Measurements from ENCODE around the gene RELL2.

Gene RELL2, protein sequence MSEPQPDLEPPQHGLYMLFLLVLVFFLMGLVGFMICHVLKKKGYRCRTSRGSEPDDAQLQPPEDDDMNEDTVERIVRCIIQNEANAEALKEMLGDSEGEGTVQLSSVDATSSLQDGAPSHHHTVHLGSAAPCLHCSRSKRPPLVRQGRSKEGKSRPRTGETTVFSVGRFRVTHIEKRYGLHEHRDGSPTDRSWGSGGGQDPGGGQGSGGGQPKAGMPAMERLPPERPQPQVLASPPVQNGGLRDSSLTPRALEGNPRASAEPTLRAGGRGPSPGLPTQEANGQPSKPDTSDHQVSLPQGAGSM

DNA sequence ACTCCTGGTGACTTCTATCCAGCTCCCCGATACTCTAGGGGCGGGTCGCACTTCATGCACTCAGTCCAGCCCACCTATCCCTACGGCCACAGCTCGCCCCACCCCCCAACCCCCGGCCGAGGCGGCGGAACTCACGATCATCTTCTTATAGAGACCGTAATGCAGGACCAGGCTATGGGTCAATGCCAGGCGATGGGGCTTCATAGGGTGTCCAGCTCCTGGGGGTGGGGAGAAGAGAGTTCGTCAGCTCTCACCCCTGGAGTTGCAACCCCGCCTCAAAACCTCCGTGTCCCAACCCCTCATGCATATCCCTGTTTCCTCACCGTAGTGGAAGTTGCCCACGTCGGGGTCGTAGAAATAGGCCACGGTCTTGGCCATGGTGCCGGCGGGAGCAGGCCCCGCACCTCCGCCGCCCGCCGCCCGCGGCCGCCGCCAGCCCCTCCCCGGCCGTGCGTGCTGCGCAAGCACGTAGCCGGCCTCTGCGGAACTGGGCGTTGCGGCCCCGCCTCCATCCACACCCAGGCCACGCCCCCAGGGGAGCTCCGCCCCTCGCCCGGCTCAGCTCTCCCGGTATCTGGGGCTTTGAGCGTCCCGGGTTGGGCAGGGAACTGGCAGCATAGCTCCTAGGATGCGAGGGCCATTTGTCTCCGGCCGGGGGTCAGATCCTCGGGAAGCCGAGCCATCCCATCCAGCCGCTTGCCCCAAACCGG is at the start of gene RELL2, which contains the start of gene HDAC3:
Gene RELL2, plus strand, starts transcription at position 585 of the 710 bp plus-strand sequence. CDS start 1,229 bp downstream, outside the sequence.
Gene HDAC3, minus strand, starts transcription at position 437 of the 710 bp plus-strand sequence. Its CDS starts 59 bp downstream, at position 378.
- Histone ChIP-seq H3K4me1 (ENCODE audit: control insufficient read depth in 5 of 5, insufficient read depth in 5 of 5, low read length in 5 of 5) (peaks cover 7 to 33% (median 32%) of the 10 kb centered on the region in 5 donors), H3K27ac (ENCODE audit: low read depth, low read length) (peak within 1 kb of the TSS; percentile 54), H3K9me3 (ENCODE audit: control insufficient read depth in 5 of 5, low read length in 5 of 5) (no peaks in the 10 kb centered on the region), H3K36me3 (ENCODE audit: control insufficient read depth in 5 of 5, insufficient read depth in 5 of 5, low read length in 5 of 5) (peaks cover 0 to 15% (median 8%) of the 10 kb centered on the region in 5 donors), H3K9ac (ENCODE audit: low read length in 5 of 5) (peak within 1 kb of the TSS; percentile 74 to 89 (median 83)), H3K4me3 (ENCODE audit: low read depth in 1 of 5, low read length in 5 of 5) (peak within 1 kb of the TSS; percentile 85 to 99 (median 93)), H3K27me3 (ENCODE audit: control insufficient read depth in 5 of 5, insufficient read depth in 4 of 5, low read length in 5 of 5) (no peaks in the 10 kb centered on the region)

DNA sequence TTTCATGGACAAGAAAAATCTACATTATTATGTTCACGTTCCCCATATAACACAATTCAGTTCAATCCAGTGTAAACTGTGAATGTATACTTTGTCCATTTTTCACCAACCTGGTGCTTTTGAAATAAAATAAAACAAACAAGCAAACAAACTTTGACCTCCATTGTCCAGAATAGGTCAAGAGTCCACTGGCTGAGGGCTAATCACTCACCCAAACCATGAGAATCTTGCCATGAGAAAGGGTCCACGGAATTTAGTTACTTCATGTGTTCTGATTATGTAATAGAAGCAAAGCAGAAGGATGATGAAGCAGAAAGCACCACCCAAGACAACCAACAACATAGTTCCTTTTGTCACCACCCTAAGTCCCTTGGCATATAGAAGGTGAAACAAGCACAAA is 46.7 kb upstream of the RELL2 start:
- H3K9ac ChIP-seq (ENCODE audit: low read length in 5 of 5): no peak overlapping the region
- no peaks in the 10 kb centered on the region for H3K4me1 ChIP-seq (ENCODE audit: control insufficient read depth in 5 of 5, insufficient read depth in 5 of 5, low read length in 5 of 5)
- peaks cover 4 to 16% (median 11%) of the 10 kb centered on the region in 5 donors for H3K36me3 ChIP-seq (ENCODE audit: control insufficient read depth in 5 of 5, insufficient read depth in 5 of 5, low read length in 5 of 5)
- no peak overlapping the region for H3K4me3 ChIP-seq (ENCODE audit: low read depth in 1 of 5, low read length in 5 of 5)
- H3K27me3 ChIP-seq (ENCODE audit: control insufficient read depth in 5 of 5, insufficient read depth in 4 of 5, low read length in 5 of 5): no peaks in the 10 kb centered on the region
- H3K27ac ChIP-seq (ENCODE audit: low read depth, low read length): no peak overlapping the region
- H3K9me3 ChIP-seq (ENCODE audit: control insufficient read depth in 5 of 5, low read length in 5 of 5): no peaks in the 10 kb centered on the region

- no peaks in the 10 kb centered on the region for H3K27me3 ChIP-seq (ENCODE audit: control insufficient read depth in 5 of 5, insufficient read depth in 4 of 5, low read length in 5 of 5)
- no peak overlapping the region for H3K4me3 ChIP-seq (ENCODE audit: low read depth in 1 of 5, low read length in 5 of 5)
- no peaks in the 10 kb centered on the region for H3K4me1 ChIP-seq (ENCODE audit: control insufficient read depth in 5 of 5, insufficient read depth in 5 of 5, low read length in 5 of 5)
- no peak overlapping the region for H3K27ac ChIP-seq (ENCODE audit: low read depth, low read length)
- no peaks in the 10 kb centered on the region for H3K36me3 ChIP-seq (ENCODE audit: control insufficient read depth in 5 of 5, insufficient read depth in 5 of 5, low read length in 5 of 5)
- peaks cover 0 to 7% (median 4%) of the 10 kb centered on the region in 5 donors for H3K9me3 ChIP-seq (ENCODE audit: control insufficient read depth in 5 of 5, low read length in 5 of 5)
- H3K9ac ChIP-seq (ENCODE audit: low read length in 5 of 5): no peak overlapping the region
Observed at GRCh38 chr5:141596867-141597266, 39.9 kb upstream of the RELL2 start.

DNA sequence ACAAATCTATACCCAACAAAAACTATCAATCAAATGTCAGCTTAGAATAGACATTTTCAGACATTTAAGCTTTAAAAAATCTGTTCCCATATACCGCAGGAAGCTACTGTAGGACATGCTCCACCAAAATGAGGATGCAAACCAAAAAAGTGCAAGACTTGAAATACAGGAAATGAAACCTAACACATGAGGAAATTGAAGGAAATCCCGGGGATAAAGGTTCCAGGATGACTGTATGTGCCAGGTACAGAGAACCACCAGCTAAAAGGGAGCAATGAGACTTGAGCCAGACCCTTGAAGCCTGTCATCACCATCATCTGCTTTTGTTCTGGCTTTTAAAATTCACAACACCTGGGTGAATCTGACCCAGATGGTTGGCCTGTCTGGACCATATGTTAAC is 39.4 kb upstream of the RELL2 start:
- Histone ChIP-seq H3K36me3 (ENCODE audit: control insufficient read depth in 5 of 5, insufficient read depth in 5 of 5, low read length in 5 of 5) (no peaks in the 10 kb centered on the region), H3K27me3 (ENCODE audit: control insufficient read depth in 5 of 5, insufficient read depth in 4 of 5, low read length in 5 of 5) (no peaks in the 10 kb centered on the region), H3K9me3 (ENCODE audit: control insufficient read depth in 5 of 5, low read length in 5 of 5) (peaks cover 0 to 7% (median 4%) of the 10 kb centered on the region in 5 donors), H3K27ac (ENCODE audit: low read depth, low read length) (no peak overlapping the region), H3K9ac (ENCODE audit: low read length in 5 of 5) (no peak overlapping the region), H3K4me3 (ENCODE audit: low read depth in 1 of 5, low read length in 5 of 5) (no peak overlapping the region), H3K4me1 (ENCODE audit: control insufficient read depth in 5 of 5, insufficient read depth in 5 of 5, low read length in 5 of 5) (no peaks in the 10 kb centered on the region)

DNA sequence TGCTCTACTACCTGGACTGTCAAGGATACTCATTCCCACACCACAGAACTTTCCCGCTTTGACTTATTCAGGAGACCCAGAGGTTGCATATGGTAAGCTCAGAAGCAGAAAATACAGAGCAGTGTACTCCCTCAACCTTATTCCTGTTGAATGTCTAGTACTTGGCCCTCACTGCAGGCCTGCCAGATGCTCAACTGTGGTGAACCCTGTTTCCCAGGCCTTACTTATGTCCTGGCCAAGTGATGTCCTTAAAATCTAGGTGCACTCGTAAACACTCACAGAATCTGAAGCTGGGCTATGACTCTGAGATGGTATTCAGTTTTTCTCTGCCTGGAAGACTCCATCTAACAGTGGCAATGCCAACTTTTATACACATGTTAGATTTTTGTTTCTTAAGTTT is 39.0 kb upstream of the RELL2 start:
- Histone ChIP-seq H3K27ac (ENCODE audit: low read depth, low read length) (no peak overlapping the region), H3K4me3 (ENCODE audit: low read depth in 1 of 5, low read length in 5 of 5) (no peak overlapping the region), H3K27me3 (ENCODE audit: control insufficient read depth in 5 of 5, insufficient read depth in 4 of 5, low read length in 5 of 5) (no peaks in the 10 kb centered on the region), H3K36me3 (ENCODE audit: control insufficient read depth in 5 of 5, insufficient read depth in 5 of 5, low read length in 5 of 5) (no peaks in the 10 kb centered on the region), H3K9ac (ENCODE audit: low read length in 5 of 5) (no peak overlapping the region), H3K9me3 (ENCODE audit: control insufficient read depth in 5 of 5, low read length in 5 of 5) (peaks cover 0 to 7% (median 4%) of the 10 kb centered on the region in 5 donors), H3K4me1 (ENCODE audit: control insufficient read depth in 5 of 5, insufficient read depth in 5 of 5, low read length in 5 of 5) (no peaks in the 10 kb centered on the region)

DNA sequence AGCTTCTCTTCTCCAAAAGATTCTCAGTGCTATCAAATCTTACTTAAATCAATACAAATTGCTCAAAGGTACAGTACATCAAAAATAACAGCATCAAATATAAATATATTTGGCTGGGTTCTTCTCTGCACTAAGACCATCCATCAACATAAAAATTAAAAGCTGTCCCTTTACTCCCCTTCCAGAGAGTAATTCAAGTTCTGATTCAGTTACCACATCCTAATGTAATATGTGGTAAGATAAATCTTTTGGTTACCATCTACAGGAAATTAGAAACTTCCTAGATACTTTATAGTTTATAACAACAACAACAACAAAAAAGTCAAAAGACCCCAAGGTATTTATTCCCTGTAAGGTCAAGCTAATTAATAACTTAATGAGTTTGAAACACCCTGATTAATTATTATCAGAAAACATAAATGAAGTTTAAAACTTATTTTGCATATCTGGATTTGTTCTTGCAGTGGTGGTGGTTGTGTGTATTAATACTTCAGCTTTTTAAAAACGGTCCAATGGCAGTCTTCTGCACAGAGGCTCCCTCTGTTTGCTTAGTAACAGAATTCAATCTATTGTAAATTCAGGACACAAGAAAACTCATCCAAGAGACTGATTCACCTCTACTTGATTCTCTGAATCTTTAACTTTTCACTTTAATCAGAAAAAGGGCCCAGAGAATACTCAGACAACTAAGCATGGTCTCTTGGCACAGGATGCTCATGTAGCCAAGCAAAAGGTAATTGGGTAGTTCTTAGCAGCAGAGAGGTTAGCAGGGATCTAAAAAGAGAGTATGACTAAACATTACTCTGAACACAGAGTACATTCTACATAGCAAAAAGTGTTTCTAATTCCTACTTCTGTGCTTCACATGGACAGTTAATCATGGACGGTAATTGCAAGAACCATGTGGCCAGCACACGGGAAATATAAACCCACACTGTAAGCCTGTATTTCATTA is 38.1 kb upstream of the RELL2 start:
- H3K9ac ChIP-seq (ENCODE audit: low read length in 5 of 5): no peak overlapping the region
- H3K9me3 ChIP-seq (ENCODE audit: control insufficient read depth in 5 of 5, low read length in 5 of 5): peaks cover 0 to 7% (median 4%) of the 10 kb centered on the region in 5 donors
- H3K4me3 ChIP-seq (ENCODE audit: low read depth in 1 of 5, low read length in 5 of 5): no peak overlapping the region
- no peaks in the 10 kb centered on the region for H3K36me3 ChIP-seq (ENCODE audit: control insufficient read depth in 5 of 5, insufficient read depth in 5 of 5, low read length in 5 of 5)
- H3K27me3 ChIP-seq (ENCODE audit: control insufficient read depth in 5 of 5, insufficient read depth in 4 of 5, low read length in 5 of 5): no peaks in the 10 kb centered on the region
- H3K4me1 ChIP-seq (ENCODE audit: control insufficient read depth in 5 of 5, insufficient read depth in 5 of 5, low read length in 5 of 5): peaks cover 0 to 3% (median 1%) of the 10 kb centered on the region in 5 donors
- no peak overlapping the region for H3K27ac ChIP-seq (ENCODE audit: low read depth, low read length)

- Histone ChIP-seq H3K9me3 (ENCODE audit: control insufficient read depth in 5 of 5, low read length in 5 of 5) (peaks cover 0 to 3% (median under 1%) of the 10 kb centered on the region in 5 donors), H3K36me3 (ENCODE audit: control insufficient read depth in 5 of 5, insufficient read depth in 5 of 5, low read length in 5 of 5) (no peaks in the 10 kb centered on the region), H3K4me1 (ENCODE audit: control insufficient read depth in 5 of 5, insufficient read depth in 5 of 5, low read length in 5 of 5) (peaks cover 3 to 27% (median 16%) of the 10 kb centered on the region in 5 donors), H3K27ac (ENCODE audit: low read depth, low read length) (no peak overlapping the region), H3K4me3 (ENCODE audit: low read depth in 1 of 5, low read length in 5 of 5) (no peak overlapping the region), H3K9ac (ENCODE audit: low read length in 5 of 5) (no peak overlapping the region), H3K27me3 (ENCODE audit: control insufficient read depth in 5 of 5, insufficient read depth in 4 of 5, low read length in 5 of 5) (no peaks in the 10 kb centered on the region)
Observed at GRCh38 chr5:141602606-141603005, 34.2 kb upstream of the RELL2 start.

DNA sequence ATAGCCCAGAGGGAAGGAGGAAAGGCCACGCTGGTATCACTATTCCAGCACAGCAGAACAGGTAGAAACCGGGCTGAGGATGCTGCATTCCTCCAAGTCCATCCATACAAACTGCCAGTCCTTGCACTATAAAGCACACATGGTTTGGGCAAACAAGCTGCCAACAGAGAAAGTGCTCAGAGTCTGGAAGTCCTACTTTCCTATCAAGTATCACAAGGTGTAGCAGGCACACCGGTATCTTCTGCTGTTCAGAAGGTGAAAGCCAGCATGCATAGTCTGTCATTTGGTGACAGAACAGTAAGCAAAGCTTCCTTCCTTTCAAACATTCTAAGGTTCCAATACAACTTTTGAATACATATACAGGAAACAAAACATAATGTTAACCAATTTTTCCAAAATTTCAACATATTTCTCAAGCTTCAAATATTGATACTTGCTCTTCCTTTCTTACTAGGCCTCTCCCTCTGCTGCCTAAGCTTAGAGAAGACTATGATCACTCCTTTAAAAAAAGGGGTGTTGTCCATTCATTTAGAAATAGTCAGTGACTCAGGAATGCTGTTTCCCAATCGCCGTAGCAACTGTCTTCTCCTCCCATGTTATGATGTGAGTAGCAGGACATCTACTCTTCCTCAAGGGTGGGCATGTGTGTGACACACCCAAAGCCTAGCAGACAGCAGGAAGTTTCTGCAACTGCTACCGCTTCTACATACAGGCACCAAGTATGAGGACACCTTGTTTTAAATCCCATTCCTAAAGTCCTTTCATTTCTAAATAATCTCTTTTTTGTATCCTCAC is 32.7 kb upstream of the RELL2 start:
- Histone ChIP-seq H3K36me3 (ENCODE audit: control insufficient read depth in 5 of 5, insufficient read depth in 5 of 5, low read length in 5 of 5) (no peaks in the 10 kb centered on the region), H3K4me1 (ENCODE audit: control insufficient read depth in 5 of 5, insufficient read depth in 5 of 5, low read length in 5 of 5) (peaks cover 3 to 27% (median 16%) of the 10 kb centered on the region in 5 donors), H3K9me3 (ENCODE audit: control insufficient read depth in 5 of 5, low read length in 5 of 5) (no peaks in the 10 kb centered on the region), H3K9ac (ENCODE audit: low read length in 5 of 5) (peak overlapping the region in 1 of 5 donors; percentile 4), H3K27ac (ENCODE audit: low read depth, low read length) (peak overlapping the region; percentile 38), H3K27me3 (ENCODE audit: control insufficient read depth in 5 of 5, insufficient read depth in 4 of 5, low read length in 5 of 5) (no peaks in the 10 kb centered on the region), H3K4me3 (ENCODE audit: low read depth in 1 of 5, low read length in 5 of 5) (no peak overlapping the region)
